Mammary epithelial cell (primary cell): Measurements from ENCODE around the gene RXFP4.

Source experiments
- CTCF ChIP-seq, 2 donors: IDR thresholded peaks in 1 of 2; conservative IDR thresholded peaks in 1 of 2; 2 replicates each; pipeline ENCODE4 v1.5.1; 2011 to 2012; ENCODE audit warnings: inconsistent platforms in 2 of 2, low read length in 2 of 2, mild to moderate bottlenecking in 2 of 2, control low read depth in 1 of 2, low read depth in 1 of 2; ENCODE audit not compliant: insufficient read depth in 1 of 2; ENCODE audit errors: extremely low read depth in 1 of 2
- EZH2 ChIP-seq: IDR thresholded peaks from 2 replicates; pipeline ENCODE4 v1.6.1; 2012; ENCODE audit warnings: low read length, inconsistent platforms, borderline replicate concordance

GRCh38 chr1:155977690-155978324, 36.4 kb downstream of the RXFP4 start:
- TF ChIP-seq CTCF (conservative IDR thresholded peaks at IDR 0.05 in 1 of 2, IDR thresholded peaks at IDR 0.05 in 1 of 2; ENCODE audit: extremely low read depth in 1 of 2, insufficient read depth in 1 of 2, low read depth in 1 of 2, low read length in 2 of 2) (no peak), EZH2 (no peak)
